ENCODE data around the gene SHROOM4.
A peak's percentile ranks its signal among the peaks of the same experiment; 100 is the strongest.

Gene SHROOM4

GRCh38 chrX:50779694-50780093 is 34.3 kb downstream of the SHROOM4 start:
- no peak for DNase-seq

DNA sequence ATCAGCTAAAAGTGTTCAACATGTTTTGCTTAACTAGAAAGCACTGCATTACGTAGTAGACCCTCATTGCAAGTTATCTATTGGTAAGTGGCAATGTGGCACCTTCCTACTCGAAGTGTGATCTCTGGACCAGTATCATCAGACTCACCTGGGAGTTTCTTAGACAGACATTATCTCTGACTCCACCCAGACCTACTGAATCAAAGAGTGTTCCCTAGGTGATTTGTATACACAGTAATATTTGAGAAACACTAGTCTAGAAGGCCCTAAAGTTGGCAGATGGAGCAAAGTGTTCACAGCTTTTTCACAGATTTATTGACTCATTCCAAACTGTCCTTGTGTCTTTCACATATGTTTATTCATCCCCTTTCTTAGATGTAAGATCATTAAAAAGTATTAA is 35.7 kb downstream of the SHROOM4 start:
- no peak for DNase-seq

- no peak for DNase-seq
Measured at GRCh38 chrX:50776248-50776647, 37.7 kb downstream of the SHROOM4 start.

- no peak for DNase-seq
Measured at GRCh38 chrX:50771382-50771781, 42.6 kb downstream of the SHROOM4 start.

- DNase-seq, result no peak
Measured at GRCh38 chrX:50770702-50771101, 43.3 kb downstream of the SHROOM4 start.

- no peak for DNase-seq
Measured at GRCh38 chrX:50769389-50770063, 44.5 kb downstream of the SHROOM4 start.

DNA sequence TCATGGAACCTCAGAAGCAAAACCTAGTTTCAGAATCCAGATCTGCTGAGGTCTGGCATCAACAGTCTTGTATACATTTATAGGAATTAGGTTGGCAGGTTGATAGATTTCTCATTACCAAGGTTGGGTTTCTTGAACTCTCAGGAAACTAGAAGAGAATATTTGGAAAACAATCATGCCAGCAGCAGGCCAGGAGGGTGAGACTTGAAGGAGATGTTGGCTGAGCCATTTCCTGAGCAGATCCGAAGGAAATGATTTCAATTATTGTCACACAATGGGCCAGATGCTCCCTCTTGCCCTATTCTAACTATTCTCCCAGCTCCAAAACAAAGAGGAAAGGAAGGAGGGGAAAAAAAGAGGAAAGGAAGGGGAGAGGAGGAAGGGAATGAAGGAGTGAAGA is 45.2 kb downstream of the SHROOM4 start:
- no peak for DNase-seq

- DNase-seq, result no peak
Measured at GRCh38 chrX:50765986-50766385, 48.0 kb downstream of the SHROOM4 start.

- no peak for DNase-seq
Measured at GRCh38 chrX:50762578-50762977, 51.4 kb downstream of the SHROOM4 start.

DNA sequence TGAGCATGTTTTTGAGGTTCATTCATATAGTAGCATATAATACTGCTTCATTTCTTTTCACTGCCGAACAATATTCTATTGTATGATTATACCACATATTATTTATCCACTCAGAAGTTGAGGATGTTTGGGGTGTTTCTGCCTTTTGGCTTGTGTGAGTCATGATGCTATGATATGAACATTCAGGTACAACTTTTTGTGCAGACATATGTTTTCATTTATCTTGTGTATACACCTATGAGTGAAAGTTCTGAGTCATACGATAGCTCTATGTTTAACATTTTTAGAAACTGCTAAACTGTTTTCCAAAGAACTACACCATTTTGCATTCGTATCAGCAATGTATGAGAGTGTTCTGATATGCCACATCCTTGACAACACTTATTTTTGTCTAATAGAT is 57.7 kb downstream of the SHROOM4 start:
- DNase-seq, result no peak

DNA sequence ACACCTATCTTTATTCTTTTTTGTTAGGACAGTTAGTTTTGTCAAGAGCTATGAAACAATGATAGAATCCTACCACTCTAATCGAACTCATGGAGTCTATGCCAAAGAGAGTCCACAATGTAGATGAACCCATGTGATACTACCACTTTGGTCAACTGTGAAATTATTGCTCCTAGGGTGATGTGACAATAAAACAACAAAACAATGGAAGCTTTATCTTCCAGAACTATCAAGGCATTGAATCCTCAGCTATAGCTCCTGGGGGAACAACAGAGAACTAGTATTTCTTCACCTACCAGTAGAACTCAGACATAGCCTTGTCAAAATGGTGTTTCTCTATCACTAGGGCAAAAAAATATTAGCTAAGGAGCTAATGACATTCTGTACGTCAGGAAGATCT is 62.9 kb downstream of the SHROOM4 start:
- DNase-seq, result no peak

DNA sequence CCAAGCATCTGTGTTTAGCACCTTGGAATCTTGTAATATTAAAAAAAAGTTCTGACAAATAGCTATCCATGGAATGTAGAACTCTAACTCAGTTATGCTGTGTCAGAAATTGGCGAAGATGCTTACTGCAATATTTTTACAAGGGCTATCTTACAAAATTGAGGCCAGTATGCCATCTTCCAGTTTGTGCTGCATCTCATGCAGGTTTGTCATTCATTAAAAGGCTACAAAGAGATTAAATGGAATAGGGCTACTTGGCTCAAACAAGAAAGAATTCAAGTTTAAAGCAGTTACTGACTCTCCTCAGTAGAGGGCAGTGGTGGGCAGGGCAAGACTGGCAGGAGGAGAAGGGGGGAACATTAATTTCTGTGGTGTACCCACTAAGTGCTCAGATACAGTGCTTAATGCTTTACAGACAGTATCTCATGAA is 66.5 kb downstream of the SHROOM4 start:
- peak in 1 of 2 experiments; percentile 23 for DNase-seq

GRCh38 chrX:50736656-50737055 is 77.3 kb downstream of the SHROOM4 start:
- DNase-seq, result no peak

GRCh38 chrX:50726296-50726695 is 87.7 kb downstream of the SHROOM4 start:
- DNase-seq, result no peak

DNA sequence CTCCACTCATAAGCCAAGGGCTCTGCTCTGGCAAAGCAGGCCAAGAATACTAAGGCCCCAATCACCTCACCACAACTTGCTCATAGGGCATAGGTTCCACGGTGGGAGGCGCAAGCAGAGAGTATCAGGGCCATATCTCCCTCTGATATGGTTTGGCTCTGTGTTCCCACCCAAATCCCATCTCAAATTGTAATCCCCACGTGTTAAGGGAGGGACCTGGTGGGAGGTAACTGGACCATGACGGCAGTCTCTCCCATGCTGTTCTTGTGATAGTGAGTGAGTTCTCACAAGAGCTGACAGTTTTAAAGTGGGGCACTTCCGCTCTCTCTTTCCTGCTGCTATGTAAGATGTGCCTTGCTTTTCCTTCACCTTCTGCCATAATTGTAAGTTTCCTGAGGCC is 88.7 kb downstream of the SHROOM4 start:
- DNase-seq, result no peak

- no peak for DNase-seq
Measured at GRCh38 chrX:50723006-50723405, 91.0 kb downstream of the SHROOM4 start.

DNA sequence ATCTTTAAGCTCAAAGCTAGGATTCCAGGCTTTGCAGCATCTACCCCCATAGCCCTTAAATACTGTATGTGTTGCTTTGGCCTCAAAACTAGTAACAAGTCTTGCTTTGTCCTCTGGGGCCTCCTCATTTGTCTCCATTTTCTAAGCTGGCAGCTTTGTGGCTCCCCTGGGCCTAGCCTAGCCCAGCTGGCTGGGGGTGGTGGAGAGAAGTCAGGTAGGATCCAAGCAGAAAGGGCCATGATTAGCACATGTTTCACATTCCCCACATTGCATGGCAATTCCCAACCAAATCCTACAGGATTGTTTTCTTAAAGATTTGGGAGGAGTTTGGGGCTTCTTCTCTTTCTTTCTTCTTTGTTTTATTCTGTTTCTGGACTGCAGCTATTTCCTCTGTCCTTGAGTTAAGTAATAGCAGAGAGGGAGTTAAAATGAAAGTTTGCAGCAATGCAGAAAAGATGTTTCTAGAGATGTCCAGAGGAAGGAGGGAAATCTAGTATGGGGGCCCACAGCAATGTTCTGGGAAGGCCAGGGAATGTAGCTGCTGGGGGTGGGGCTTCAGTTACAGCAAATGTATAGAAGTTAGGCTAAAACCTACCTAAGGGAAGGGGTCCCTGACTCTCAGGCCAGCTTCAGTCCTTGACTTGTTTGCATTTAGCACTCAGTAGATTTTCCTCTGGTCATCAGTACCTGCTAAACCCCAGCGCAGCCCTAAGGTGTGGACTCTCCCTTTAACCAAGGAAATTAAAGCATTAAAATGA is 92.1 kb downstream of the SHROOM4 start:
- DNase-seq, result no peak

DNA sequence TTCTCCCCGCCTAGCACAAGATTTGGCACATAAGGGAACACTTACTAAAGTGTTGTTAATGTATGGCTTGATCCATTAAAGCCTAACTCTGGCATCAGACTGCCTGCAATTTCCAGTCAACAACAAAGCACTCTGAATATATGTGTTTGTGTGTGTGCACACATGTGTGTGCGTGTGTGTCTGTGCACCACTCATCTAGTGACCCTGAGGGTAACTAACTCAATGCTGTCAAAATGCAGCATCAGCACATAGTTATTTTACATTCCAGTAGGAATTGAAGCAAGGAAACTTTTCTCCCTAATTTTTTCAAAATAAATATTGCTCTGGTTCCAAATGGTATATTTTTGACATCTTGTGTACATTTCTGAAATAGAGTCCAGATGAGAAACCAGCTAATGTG is 94.4 kb downstream of the SHROOM4 start:
- DNase-seq, result no peak

GRCh38 chrX:50718776-50719175 is 95.2 kb downstream of the SHROOM4 start:
- no peak for DNase-seq

GRCh38 chrX:50716706-50717105 is 97.3 kb downstream of the SHROOM4 start:
- DNase-seq, result no peak

- no peak for DNase-seq
Measured at GRCh38 chrX:50712777-50713176, 101.2 kb downstream of the SHROOM4 start.

GRCh38 chrX:50711907-50712306 is 102.1 kb downstream of the SHROOM4 start:
- no peak for DNase-seq

GRCh38 chrX:50707955-50708699 is 105.9 kb downstream of the SHROOM4 start:
- no peak for DNase-seq

- DNase-seq, result no peak
Measured at GRCh38 chrX:50707405-50707804, 106.6 kb downstream of the SHROOM4 start.
